Measurements from ENCODE around the gene PIGN.

PIGN gene

DNA sequence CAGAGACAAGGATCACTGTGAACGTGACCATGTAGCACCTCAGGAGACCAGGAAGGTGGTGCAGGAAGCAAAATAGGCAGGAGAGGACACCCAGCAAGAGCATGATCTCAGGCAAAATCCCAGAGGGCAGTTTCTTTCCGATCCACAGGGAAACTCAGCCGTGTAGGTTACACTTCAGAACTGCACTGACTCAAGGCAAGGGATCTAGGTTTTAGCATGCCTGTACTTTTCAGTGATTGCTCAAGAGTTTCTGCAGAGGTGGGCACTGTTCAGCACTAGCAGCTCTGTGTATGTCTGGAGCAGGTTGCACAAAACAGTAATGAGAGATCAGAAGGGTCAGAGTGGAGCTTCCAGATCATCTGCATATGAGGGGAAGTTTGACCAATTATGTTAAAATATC lies 177.3 kb downstream of the PIGN start:
- DNase-seq (ENCODE audit: low read depth in 2 of 2), result no peak

DNA sequence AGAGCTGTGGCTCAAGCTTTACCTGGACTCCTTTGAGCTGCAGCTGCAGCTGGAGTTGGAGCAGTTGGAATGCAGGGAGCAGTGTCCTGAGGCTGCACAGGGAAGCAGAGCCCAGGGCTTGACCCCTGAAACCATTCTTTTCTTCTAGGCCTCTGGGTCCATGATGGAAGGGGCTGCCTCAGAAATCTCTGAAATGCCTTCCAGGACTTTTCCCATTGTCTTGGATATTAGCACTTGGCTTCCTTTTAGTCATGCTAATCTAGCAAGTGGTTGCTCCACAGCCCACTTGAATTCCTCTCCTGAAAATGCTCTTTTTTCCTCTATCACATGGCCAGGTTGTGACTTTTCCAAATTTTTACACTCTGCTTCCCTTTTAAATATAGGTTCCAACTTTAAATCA lies 185.5 kb downstream of the PIGN start:
- DNase-seq (ENCODE audit: low read depth in 2 of 2), result no peak

DNA sequence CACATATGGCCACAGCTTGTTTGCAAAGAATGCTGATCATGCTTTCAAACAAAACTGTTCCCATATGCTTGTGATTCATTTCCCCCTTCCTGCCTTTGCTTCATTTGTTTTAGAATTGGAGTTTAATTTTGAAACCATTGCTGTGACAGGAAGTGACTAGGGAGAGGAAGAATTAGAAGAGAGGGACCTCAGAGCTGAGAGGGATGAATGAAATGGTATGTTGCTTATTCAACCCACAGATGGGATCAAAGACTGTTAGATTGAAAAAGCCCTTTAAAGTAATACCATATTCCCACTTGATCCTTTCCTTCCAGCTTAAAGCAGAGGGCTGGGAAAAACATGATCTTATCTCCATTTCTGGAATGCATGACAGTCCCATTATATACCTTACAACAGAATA lies 187.9 kb downstream of the PIGN start:
- no peak for DNase-seq (ENCODE audit: low read depth in 2 of 2)

DNA sequence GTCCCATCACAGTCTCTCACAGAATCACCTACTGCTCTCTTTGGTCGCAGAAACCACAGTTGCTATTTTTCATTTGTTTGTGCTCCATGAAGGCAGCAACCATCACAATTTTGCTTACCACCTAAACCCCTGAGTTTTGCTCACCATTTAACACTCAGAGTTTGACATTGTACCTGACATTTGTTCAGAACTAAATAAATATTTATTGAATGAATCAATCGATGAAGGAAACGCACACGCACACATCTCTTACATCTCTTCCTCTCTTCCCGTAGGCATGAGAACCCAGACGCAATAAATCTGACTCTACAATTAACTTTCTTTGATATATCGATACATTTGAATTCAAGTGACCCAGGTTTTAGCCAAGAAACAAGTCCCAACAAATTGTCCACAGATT lies 188.5 kb downstream of the PIGN start:
- DNase-seq (ENCODE audit: low read depth in 2 of 2), result no peak

DNA sequence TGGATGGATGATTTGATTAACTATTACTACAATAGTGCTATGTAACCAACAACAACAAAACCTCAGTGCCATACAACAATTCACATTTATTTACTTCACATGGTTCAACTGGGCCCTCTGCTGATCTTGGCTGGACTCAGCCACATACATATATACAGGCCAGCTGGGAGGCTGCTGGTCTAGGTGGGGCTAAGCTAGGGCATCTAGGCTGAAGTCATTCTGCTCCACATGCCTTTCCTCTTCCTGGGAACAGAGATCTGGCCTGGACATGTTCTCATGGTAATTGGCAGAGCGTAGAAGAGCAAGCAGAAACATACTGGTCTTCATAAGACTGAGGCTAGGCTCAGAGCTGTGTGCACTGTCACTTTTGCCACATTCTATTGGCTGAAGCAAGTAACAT lies 191.2 kb downstream of the PIGN start:
- no peak for DNase-seq (ENCODE audit: low read depth in 2 of 2)

DNA sequence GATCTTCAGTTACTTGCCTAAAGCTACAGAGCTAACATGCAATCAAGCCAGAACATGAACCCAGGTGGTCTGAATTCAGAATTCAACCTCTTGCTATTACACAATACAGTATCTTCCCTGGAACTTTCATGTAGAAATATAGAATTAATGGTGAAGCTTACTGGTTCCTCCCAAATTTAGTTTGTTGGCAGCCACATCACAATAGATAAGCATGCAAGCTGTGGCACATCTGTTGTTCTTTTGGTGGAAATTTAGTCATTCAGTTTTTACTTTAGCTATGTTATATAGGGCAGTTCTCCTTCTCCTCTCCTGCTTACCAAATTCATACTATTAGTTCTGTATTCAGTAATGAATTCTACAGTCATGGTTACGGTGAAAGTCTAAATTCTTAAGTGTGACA lies 193.0 kb downstream of the PIGN start:
- no peak for DNase-seq (ENCODE audit: low read depth in 2 of 2)

DNA sequence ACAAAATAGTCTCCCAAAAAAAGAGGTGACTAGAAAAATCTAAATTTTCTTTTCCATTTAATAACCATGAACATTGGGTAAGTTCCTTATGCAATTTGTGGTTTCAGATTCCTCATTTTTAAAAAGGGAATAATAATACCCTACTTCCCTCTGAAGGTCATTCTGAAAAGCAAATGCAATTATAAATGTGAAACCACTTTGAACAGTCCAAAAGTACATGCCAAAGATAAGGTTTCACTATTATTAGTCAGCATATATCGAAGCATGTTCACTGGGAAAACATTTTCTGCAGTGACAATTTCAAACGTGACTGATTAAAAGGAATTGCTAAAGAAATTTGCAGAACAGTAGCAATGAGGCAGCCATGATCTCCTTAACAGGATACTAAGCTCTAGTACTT lies 193.9 kb downstream of the PIGN start:
- DNase-seq (ENCODE audit: low read depth in 2 of 2), result no peak

DNA sequence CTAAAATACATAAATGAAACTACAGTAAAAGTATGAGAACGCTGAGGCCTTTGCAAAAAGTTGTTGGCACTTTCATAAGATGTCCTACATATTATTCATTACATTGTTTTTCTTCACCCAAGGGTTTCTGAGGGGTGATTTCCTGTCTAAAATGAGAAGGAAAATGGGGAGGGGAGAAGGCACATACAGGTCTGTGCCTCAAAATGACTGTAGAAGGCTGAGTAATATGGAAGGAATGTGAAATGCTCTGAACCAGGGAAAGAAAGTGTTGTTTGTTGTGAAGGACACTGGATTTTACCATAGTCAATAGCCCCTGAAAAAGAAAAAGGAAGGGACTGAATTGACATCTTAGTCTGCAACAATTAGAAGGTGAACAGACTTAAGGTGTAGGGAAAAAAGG lies 194.6 kb downstream of the PIGN start:
- DNase-seq (ENCODE audit: low read depth in 2 of 2), result no peak

DNA sequence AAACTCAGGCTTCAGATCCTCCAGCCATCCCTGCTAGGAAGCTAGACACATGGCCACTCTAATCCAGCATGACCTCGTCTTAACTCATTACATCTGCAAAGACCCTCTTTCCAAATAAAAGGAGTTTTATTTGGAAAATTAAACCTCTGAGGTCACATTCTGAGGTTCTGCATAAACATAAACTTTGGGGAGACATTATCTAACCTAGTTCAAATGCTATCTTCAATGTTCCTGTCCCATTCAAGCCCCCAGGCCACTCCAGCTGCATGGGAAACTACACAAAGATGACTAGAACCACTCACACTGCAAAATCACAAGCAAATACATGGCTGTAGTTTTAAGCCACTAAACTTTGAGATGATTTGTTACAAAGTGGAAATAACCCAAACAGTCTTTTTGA lies 195.0 kb downstream of the PIGN start:
- no peak for DNase-seq (ENCODE audit: low read depth in 2 of 2)

DNA sequence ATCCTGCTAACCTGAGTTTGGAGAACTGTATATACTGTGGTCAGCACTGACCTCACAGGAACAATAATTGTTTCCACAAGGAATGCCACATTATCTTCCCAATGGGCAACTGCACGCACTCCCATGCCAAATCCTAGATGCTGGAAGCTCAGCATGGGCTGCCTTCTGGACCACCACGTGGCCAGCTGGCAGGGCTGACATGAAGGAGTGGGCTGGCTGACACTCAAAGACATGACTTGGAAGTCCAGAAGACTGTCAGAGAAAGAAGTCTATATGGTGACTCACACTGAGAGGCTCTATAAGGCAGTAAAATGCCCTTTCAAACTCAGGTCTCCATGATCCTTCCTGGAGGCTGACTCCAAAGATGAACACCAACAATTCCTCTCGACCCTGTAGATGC lies 195.7 kb downstream of the PIGN start:
- DNase-seq (ENCODE audit: low read depth in 2 of 2), result no peak

All from stimulated activated CD8-positive, alpha-beta memory T cell treated with anti-CD3 and anti-CD28 coated beads, Interleukin-7, amount 100 ng/mL, for 1 hour (primary cell).